B cell (primary cell): ENCODE results near the gene TAS2R14. TPM values are rescaled to one million over a fixed set of nuclear protein-coding genes. Genes with fewer than 3 reads are reported as not detected.

Source experiments
- ATAC-seq: fragments of 200-7000 bp; cut with Tn5 transposase; one replicate; pipeline ENCODE4 v1.10.0; 2021; ENCODE audit warnings: low read depth, mild to moderate bottlenecking, moderate number of reproducible peaks, moderate library complexity
- CTCF ChIA-PET: fragments of 350-600 bp; sonication (Branson Sonifier 250); formaldehyde crosslinking; loops from one replicate; lab custom pipeline; 2021; ENCODE audit warnings: antibody characterized with exemption, inconsistent platforms; lab: Charles Lee
- POLR2A ChIA-PET: fragments of 350-600 bp; sonication (Branson Sonifier 250); formaldehyde crosslinking; loops from one replicate; lab custom pipeline; 2021; ENCODE audit warnings: antibody characterized with exemption; lab: Charles Lee
- DNase-seq: peaks from one replicate; pipeline ENCODE4 v3.0.0; 2013
- H2AFZ ChIP-seq: 2 replicates; pipeline ENCODE4 v1.6.1; 2012; ENCODE audit warnings: mild to moderate bottlenecking, low read depth, low read length; ENCODE audit not compliant: insufficient read depth, poor library complexity, severe bottlenecking
- H3K27ac ChIP-seq, 2 donors: 1 replicate in 1 of 2; 2 replicates in 1 of 2; pipeline ENCODE4 v1.5.1; 2012 to 2013; ENCODE audit warnings: low read length in 2 of 2, mild to moderate bottlenecking in 2 of 2, moderate library complexity in 1 of 2
- H3K27me3 ChIP-seq, 4 experiments: fragments of 200-600 bp in 1 of 4; sonication (generic) in 1 of 4; replicated peaks in 1 of 4; 1 replicate in 2 of 4; 2 replicates in 2 of 4; pipeline versions ENCODE4 v1.6.1 to v1.7.0; 2013 to 2016; ENCODE audit warnings: low read length in 3 of 4, mild to moderate bottlenecking in 2 of 4, mixed read lengths in 1 of 4, moderate library complexity in 1 of 4; ENCODE audit not compliant: insufficient read depth in 4 of 4, control insufficient read depth in 3 of 4; ENCODE audit errors: control extremely low read depth in 1 of 4
- H3K36me3 ChIP-seq, 2 experiments: replicated peaks in 1 of 2; 1 replicate in 1 of 2; 2 replicates in 1 of 2; pipeline versions ENCODE4 v1.6.1 to v1.7.1; 2013; ENCODE audit warnings: low read length in 1 of 2; ENCODE audit not compliant: insufficient read depth in 2 of 2, control insufficient read depth in 1 of 2; ENCODE audit errors: control extremely low read depth in 1 of 2, extremely low read depth in 1 of 2
- H3K4me1 ChIP-seq, 2 donors: fragments of 200-600 bp in 1 of 2; sonication (generic) in 1 of 2; 1 replicate in 1 of 2; 2 replicates in 1 of 2; pipeline versions ENCODE4 v1.5.1 to v1.6.1; 2013 to 2017; ENCODE audit warnings: low read length in 2 of 2; ENCODE audit not compliant: control insufficient read depth in 2 of 2, insufficient read depth in 2 of 2
- H3K4me2 ChIP-seq: replicated peaks from 2 replicates; pipeline ENCODE3; 2012; ENCODE audit warnings: mild to moderate bottlenecking, low read depth, low read length; ENCODE audit not compliant: poor library complexity, severe bottlenecking
- H3K4me3 ChIP-seq, 5 experiments: fragments of 200-600 bp in 1 of 5; sonication (generic) in 1 of 5; 1 replicate in 3 of 5; 2 replicates in 2 of 5; pipeline versions ENCODE4 v1.5.1 to v1.7.0; 2011 to 2016; ENCODE audit warnings: low read length in 4 of 5, mild to moderate bottlenecking in 4 of 5, low read depth in 2 of 5, control low read depth in 1 of 5, moderate library complexity in 1 of 5; ENCODE audit not compliant: insufficient read depth in 1 of 5; ENCODE audit errors: control extremely low read depth in 1 of 5, extremely low read depth in 1 of 5
- H3K79me2 ChIP-seq: fragments of 200-600 bp; sonication (generic); one replicate; pipeline ENCODE4 v1.6.0; 2016; ENCODE audit warnings: low read length; ENCODE audit not compliant: control insufficient read depth, insufficient read depth
- H3K9ac ChIP-seq: fragments of 200-600 bp; sonication (generic); 2 replicates; pipeline ENCODE4 v1.6.1; 2017; ENCODE audit warnings: mild to moderate bottlenecking, low read length, moderate library complexity
- H3K9me3 ChIP-seq, 3 donors: one replicate each; pipeline versions ENCODE4 v1.6.1 to v1.7.1; 2013; ENCODE audit warnings: low read length in 2 of 3; ENCODE audit not compliant: control insufficient read depth in 2 of 3, insufficient read depth in 1 of 3; ENCODE audit errors: control extremely low read depth in 1 of 3
- H4K20me1 ChIP-seq: 2 replicates; pipeline ENCODE4 v1.6.0; 2012; ENCODE audit warnings: mild to moderate bottlenecking, low read length; ENCODE audit not compliant: insufficient read depth, control insufficient read depth, poor library complexity, severe bottlenecking
- H3K27ac Mint-ChIP-seq: one replicate; pipeline ENCODE4 v1.8.0; 2021; ENCODE audit warnings: mixed read lengths
- H3K27me3 Mint-ChIP-seq: one replicate; pipeline ENCODE4 v1.8.0; 2021; ENCODE audit warnings: mixed read lengths
- H3K4me1 Mint-ChIP-seq: one replicate; pipeline ENCODE4 v1.8.0; 2021; ENCODE audit warnings: mixed read lengths
- H3K4me3 Mint-ChIP-seq: one replicate; pipeline ENCODE4 v1.8.0; 2021; ENCODE audit warnings: mixed read lengths
- H3K9me3 Mint-ChIP-seq: one replicate; pipeline ENCODE4 v1.8.0; 2022; ENCODE audit warnings: mixed read lengths; ENCODE audit not compliant: insufficient read depth
- EZH2 ChIP-seq: IDR thresholded peaks from 2 replicates; pipeline ENCODE4 v1.6.1; 2012; ENCODE audit warnings: borderline replicate concordance, low read depth, mild to moderate bottlenecking, moderate library complexity, low read length; ENCODE audit not compliant: insufficient read depth, poor library complexity, severe bottlenecking
- WGBS: methylation state at CpG from one replicate; pipeline ENCODE4 v1.1.5; 2013; ENCODE audit warnings: missing lambda C conversion rate; ENCODE audit not compliant: insufficient coverage; 5-methylcytosine and 5-hydroxymethylcytosine counted together
- intact Hi-C: fragments of 100-400 bp; cut with micrococcal nuclease; formaldehyde crosslinking; loops from one replicate; pipeline ENCODE4 v1.10.0; 2022
- polyA plus RNA-seq: library from polyadenylated mRNA; depleted of rRNA; stranded (reverse); fragments of >200 nt; gene quantifications from 2 replicates; pipeline ENCODE4 v1.2.3, GENCODE V29; 2012
- total RNA-seq, 2 donors: library from RNA; stranded (reverse); fragments of 120-200 nt in 1 of 2; gene quantifications; 1 replicate in 1 of 2; 2 replicates in 1 of 2; pipeline versions ENCODE4 v1.2.3 to v1.2.4, GENCODE V29; 2013 to 2022
- TF ChIP-seq, protein P1 (sequence below): fragments of 200-600 bp; IDR thresholded peaks from one replicate; pipeline ENCODE4 v1.8.0; 2022; ENCODE audit warnings: antibody characterized with exemption, mild to moderate bottlenecking

The TAS2R14 gene
- total and polyA plus RNA-seq, 2 donors (not counting 1 experiment from before 2014, with no cell fraction given), result 2.8 to 3.4 TPM

DNA sequence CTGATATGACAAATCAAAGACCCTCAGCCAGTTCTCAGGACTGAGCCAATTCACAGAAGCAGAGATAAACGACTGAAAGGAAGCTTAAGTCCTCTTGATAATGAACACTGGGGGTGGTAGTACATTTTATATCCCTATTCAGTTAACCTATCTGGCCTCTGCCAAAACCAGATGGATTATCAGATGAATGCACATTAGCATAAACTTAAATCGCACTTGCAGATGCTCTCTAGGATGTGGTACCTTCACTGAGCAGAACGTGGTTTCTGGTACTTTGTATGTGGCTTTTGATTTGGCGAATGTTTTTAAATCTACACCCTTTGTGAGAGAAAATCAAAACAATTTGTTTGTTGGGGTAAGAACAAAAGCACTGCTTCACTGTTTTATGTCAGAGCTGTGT, 21.1 kb upstream of the TAS2R14 start:
- Histone ChIP-seq H4K20me1 (no peaks in the 10 kb centered on the region), H3K9ac (no peak overlapping the region), H3K36me3 (no peaks in the 10 kb centered on the region), H3K4me3 (no peak overlapping the region), H3K4me1 (peaks cover 11 to 12% of the 10 kb centered on the region in 2 donors), H3K79me2 (peaks cover 6% of the 10 kb centered on the region), H2AFZ (no peak overlapping the region), H3K9me3 (peaks cover 0 to 2% (median 0%) of the 10 kb centered on the region in 3 donors), H3K27ac (no peak overlapping the region), H3K4me2 (no peak overlapping the region), H3K27me3 (no peaks in the 10 kb centered on the region)
- Mint-ChIP-seq H3K27me3 (no peaks in the 10 kb centered on the region), H3K4me3 (no peak overlapping the region), H3K27ac (no peak overlapping the region), H3K9me3 (no peaks in the 10 kb centered on the region), H3K4me1 (peaks cover 19% of the 10 kb centered on the region)
- ChIA-PET CTCF (no interaction called here), POLR2A (no interaction called here)
- no peak for DNase-seq
- intact Hi-C loops, result no loop called here
- no peak for ATAC-seq
- 60% methylated on average over 1 of the region's 4 CpGs for whole genome bisulfite sequencing
- TF ChIP-seq, protein P1, sequence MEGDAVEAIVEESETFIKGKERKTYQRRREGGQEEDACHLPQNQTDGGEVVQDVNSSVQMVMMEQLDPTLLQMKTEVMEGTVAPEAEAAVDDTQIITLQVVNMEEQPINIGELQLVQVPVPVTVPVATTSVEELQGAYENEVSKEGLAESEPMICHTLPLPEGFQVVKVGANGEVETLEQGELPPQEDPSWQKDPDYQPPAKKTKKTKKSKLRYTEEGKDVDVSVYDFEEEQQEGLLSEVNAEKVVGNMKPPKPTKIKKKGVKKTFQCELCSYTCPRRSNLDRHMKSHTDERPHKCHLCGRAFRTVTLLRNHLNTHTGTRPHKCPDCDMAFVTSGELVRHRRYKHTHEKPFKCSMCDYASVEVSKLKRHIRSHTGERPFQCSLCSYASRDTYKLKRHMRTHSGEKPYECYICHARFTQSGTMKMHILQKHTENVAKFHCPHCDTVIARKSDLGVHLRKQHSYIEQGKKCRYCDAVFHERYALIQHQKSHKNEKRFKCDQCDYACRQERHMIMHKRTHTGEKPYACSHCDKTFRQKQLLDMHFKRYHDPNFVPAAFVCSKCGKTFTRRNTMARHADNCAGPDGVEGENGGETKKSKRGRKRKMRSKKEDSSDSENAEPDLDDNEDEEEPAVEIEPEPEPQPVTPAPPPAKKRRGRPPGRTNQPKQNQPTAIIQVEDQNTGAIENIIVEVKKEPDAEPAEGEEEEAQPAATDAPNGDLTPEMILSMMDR, result no peak
- no peak for TF ChIP-seq EZH2

DNA sequence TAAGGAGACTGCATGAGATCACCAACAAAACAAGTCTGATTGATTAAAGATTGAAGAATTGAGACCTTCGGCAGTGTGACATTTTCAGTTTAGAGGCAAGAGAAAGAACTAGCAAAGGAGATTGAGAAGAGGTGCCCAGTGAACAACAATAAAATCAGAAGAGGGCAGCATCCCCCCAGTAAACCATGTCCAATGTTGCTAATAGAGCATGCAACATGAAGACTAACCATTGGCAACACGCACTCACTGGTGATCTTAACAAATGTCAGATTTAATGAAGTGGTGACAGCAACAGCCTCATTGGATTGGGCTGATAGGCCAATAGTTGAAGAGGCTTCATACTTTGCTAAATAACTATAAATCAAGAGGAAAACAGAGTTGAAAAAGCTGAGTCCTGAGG, 20.7 kb upstream of the TAS2R14 start:
- no peak overlapping the region for H3K4me3 ChIP-seq
- no peak overlapping the region for H2AFZ ChIP-seq
- POLR2A ChIA-PET, result no interaction called here
- TF ChIP-seq, protein P1, result no peak
- TF ChIP-seq EZH2, result no peak
- DNase-seq (no peak), ATAC-seq (no peak)
- no peak overlapping the region for H3K27ac ChIP-seq
- no CpG with 5 or more reads among the region's 2 CpGs for WGBS
- peaks cover 11 to 12% of the 10 kb centered on the region in 2 donors for H3K4me1 ChIP-seq
- CTCF ChIA-PET, result no interaction called here
- no peak overlapping the region for H3K4me3 Mint-ChIP-seq
- H3K79me2 ChIP-seq, result peaks cover 8% of the 10 kb centered on the region
- H3K4me1 Mint-ChIP-seq, result peaks cover 19% of the 10 kb centered on the region
- intact Hi-C loops, result no loop called here
- H4K20me1 ChIP-seq, result no peaks in the 10 kb centered on the region
- no peak overlapping the region for H3K4me2 ChIP-seq
- H3K27me3 Mint-ChIP-seq, result no peaks in the 10 kb centered on the region
- H3K27ac Mint-ChIP-seq, result no peak overlapping the region
- peaks cover 0 to 2% (median 0%) of the 10 kb centered on the region in 3 donors for H3K9me3 ChIP-seq
- no peaks in the 10 kb centered on the region for H3K36me3 ChIP-seq
- no peaks in the 10 kb centered on the region for H3K27me3 ChIP-seq
- no peaks in the 10 kb centered on the region for H3K9me3 Mint-ChIP-seq
- H3K9ac ChIP-seq, result no peak overlapping the region
